Body of pancreas (tissue), 4 donors: Measurements from ENCODE around the gene TIMM10.

Experiments used
- POLR2A ChIP-seq, 3 donors: fragments of 450-650 bp; IDR thresholded peaks; one replicate each; pipeline ENCODE4 v1.6.1; 2016; ENCODE audit warnings: antibody characterized with exemption in 3 of 3, mild to moderate bottlenecking in 2 of 3
- TF ChIP-seq, protein P1 (sequence below), 7 experiments: fragments of 450-650 bp in 4 of 7; fragments of 200-600 bp in 3 of 7; sonication (generic) in 3 of 7; IDR thresholded peaks; one replicate each; pipeline ENCODE4 v1.5.1; 2016 to 2019; ENCODE audit warnings: antibody characterized with exemption in 7 of 7

DNA sequence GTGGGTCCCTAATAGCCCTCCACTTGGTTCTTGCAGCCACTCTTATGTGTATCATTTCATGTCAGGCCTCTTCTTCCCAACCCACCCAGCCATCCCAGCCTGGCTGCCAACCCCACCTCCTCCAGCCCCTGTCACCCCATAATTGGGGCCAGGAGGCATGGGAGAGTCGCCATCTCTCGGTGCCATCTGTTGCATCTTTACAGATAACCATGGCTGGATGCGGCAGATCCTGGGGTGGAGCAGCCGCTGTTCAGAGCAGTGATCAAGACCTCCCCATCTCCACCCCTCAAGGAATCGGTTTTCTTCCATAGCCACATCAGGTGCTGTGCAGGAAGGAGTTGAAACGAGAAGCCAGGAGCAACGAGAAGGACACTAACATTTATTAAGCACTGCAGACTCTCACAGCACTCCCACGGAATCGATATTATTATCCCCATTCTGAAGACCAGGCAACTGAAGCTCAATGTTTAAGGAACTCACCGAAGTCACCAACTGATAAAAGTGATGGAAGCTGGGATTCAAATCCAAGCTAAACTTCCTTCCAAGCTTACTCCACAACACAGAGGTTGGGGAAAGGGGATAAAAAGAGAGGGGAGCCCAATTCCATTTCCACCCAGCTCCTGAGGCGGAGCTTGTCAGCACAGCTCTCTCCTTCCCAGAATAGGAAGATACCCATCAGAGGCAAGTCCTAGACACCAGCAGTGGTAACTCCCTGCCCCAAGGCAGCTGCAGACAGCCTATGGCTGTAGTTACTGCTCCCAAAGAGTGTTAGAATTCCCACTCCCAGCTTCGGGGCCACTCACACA is 17.7 kb downstream of the TIMM10 start:
- TF ChIP-seq, protein P1, sequence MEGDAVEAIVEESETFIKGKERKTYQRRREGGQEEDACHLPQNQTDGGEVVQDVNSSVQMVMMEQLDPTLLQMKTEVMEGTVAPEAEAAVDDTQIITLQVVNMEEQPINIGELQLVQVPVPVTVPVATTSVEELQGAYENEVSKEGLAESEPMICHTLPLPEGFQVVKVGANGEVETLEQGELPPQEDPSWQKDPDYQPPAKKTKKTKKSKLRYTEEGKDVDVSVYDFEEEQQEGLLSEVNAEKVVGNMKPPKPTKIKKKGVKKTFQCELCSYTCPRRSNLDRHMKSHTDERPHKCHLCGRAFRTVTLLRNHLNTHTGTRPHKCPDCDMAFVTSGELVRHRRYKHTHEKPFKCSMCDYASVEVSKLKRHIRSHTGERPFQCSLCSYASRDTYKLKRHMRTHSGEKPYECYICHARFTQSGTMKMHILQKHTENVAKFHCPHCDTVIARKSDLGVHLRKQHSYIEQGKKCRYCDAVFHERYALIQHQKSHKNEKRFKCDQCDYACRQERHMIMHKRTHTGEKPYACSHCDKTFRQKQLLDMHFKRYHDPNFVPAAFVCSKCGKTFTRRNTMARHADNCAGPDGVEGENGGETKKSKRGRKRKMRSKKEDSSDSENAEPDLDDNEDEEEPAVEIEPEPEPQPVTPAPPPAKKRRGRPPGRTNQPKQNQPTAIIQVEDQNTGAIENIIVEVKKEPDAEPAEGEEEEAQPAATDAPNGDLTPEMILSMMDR (IDR thresholded peaks at IDR 0.05), result no peak
- TF ChIP-seq POLR2A (IDR thresholded peaks at IDR 0.05), result no peak
